HG03095 (cell line): ENCODE data around the gene DPP4.
"Not testable (repeated sequence)": the region's sequence is repeated elsewhere in the genome, so short reads cannot be mapped to it uniquely, and the experiment has no call there.

Experiments
- ATAC-seq: cut with Tn5 transposase; IDR thresholded peaks from one replicate; pipeline ENCODE4 v1.9.1; 2021; ENCODE audit warnings: moderate library complexity; ENCODE audit not compliant: unreplicated experiment

The DPP4 gene

DNA sequence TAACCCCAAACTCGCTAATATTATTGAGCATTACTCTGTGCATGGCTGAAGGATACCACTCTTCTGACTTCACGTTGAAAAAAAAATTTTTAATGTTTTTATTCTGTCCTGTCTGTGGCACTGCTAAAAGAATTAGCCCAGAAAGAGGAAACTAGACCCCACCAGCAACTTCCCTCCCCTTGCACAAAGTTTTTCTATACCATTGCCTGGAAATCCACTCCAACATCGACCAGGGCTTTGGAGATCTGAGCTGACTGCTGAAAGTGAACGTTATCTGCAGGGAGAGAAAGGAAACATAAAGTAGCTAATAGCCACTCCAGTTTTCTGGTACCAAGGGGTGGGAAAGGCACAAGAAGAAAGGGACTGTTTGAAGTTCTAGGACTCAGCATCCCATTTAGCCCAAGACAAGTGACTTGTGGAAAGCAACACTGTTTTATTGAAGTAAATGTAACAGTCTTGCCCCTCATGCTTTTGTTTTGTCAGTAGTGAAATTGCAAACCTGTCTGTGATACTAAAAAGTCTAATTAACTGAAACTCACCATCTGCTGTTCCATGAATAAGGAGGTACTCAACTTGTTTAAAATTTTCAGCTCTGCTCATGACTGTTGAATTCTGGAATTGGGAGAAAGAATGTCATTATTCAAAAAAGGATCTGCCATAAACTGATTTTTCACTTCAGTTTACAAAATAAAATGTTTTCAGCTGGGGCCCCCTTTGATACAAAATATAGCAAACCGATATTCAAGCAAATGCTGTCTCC is 79.1 kb downstream of the DPP4 start:
- no peak for ATAC-seq

DNA sequence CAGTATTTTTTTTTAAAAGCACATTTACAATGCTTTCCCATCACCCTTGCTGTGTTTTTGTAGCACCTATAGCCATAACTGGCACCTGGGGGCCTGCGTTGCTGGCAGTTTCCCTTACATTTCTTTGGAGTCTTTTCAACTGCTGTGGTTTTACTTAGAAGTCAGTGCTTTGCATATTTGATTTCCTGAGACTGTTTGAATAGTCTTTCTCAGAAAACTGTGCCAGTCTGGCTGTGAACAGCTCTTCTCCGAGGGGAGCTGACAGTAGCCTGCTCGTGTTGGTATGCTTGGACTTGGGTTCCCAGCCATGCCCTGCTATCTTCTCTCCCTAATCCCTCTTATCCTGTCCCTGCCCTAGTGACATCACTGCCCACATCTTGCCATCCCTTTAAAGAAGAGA is 81.5 kb downstream of the DPP4 start:
- no peak for ATAC-seq

DNA sequence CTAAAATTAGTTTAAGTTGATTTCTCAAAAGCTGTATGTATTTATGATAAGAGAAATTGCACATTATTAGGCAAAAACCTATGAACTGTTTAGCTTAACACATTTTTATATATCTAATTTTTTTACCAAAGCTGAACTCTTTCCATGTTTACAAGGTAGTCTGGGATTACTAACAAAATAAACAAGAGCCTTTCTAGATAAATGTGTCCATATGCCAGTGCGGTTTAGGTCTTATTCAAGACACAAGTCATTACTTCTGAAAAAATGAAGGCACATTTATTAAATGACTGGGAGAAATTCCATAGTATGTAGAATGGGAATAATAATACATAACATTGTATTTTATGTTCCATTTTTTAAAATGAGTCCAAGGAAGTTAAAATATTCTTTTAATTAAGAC is 82.0 kb downstream of the DPP4 start:
- ATAC-seq = no peak

DNA sequence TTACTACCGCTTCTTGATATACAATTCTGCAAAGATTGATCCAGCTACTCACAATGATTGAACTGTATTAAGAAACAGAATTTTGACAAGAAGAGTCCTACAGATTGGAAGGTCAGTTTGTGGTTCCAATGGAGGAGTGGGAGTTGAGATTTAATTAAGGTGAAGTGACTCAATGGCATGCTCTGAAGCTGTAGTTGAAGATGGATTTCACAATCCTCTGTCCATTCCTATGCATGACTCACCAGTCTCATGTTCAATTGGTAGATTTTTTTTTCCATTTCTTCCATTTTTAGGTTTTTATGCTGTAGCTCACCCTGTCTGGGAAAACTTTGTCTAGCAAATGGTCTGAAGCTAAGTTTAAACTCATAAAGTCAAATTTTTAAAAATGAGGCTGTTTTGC is 83.3 kb downstream of the DPP4 start:
- ATAC-seq = no peak

DNA sequence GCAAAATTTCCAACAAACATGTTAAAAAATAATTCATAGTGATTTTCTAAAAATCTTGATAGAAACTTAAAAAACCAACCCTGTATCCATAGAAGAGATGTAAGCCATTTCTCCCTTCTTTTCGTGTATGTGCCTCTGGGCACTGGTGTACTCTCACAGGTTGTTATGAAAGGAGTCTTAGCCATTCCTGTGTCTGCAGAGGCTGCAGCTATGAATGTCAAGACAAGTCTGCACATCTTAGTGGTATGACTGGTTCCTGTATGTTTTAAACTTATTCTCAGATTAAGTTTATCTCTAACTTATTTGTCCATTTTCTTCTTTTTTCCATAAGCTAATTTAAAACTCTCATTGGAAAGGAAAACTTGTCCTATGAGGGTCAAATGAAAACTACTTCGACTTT is 84.0 kb downstream of the DPP4 start:
- no peak for ATAC-seq

DNA sequence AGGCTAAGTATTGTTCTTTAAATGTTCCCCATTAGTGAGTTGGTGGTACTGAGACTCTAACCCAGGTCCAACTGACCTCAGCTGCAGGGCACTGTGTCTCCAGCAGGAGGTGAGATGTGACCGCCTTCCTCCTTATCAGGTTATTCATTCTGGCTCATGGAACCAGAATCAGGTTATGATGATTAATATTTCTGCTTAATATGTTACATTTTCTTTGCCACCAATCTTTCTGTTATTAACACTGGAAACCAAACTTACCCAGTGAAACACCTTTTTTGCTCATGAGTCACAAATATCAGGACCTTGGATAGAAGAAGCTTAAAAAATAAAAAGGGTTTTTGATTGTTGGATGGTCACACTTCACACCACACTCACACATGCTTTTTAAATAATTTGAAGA is 85.4 kb downstream of the DPP4 start:
- ATAC-seq = no peak

DNA sequence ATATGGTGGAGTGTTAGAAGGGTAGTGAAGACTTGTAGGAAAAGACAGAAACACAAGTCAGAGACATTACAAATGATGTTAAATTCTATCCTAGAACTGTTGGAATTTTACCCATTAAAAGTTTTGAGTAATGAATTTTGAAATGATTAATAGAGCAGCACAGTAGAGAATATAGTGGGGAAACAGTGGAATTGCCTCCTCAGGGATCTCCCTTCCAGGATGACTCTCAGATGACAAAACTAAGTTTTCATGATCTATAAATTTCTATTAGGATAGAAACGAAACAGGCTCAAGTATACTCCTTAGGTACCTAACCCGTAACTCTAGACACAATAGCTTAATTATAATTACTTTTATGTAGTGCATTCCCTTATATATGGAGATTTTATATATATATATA is 86.7 kb downstream of the DPP4 start:
- ATAC-seq = no peak

DNA sequence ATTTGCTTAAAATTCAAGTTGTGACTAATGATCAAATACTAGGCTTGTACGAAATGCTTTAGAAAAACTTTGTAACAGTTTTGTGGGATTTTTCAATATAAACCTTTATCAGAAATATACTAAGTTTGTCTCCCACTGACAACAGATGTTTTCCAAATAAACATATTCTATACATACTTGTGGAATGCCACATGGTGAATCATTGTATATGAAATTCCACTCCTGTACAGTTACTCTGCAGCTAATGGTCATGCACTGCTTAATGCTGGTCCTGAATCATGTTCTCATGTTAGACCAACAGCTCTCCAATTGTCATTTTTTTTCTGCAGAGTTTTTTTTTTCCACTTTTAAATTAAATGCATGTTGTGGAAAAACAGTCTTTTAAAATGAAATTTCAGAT is 90.1 kb downstream of the DPP4 start:
- ATAC-seq = no peak

DNA sequence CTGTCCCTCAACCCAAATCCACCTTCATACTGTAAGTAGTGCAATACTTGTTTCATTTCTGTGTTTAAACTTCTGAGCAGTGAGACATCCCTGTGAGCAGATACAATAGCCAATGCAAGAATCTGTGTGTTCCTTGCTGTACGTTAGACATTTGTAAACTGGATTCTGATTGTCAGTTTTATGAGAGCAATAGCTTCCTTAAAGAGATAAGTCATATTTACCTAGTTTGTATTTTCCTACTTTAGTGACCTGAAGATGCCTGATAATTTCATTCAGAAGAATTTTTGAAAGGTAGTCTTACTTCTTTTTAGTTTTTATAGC is 90.7 kb downstream of the DPP4 start:
- no peak for ATAC-seq

DNA sequence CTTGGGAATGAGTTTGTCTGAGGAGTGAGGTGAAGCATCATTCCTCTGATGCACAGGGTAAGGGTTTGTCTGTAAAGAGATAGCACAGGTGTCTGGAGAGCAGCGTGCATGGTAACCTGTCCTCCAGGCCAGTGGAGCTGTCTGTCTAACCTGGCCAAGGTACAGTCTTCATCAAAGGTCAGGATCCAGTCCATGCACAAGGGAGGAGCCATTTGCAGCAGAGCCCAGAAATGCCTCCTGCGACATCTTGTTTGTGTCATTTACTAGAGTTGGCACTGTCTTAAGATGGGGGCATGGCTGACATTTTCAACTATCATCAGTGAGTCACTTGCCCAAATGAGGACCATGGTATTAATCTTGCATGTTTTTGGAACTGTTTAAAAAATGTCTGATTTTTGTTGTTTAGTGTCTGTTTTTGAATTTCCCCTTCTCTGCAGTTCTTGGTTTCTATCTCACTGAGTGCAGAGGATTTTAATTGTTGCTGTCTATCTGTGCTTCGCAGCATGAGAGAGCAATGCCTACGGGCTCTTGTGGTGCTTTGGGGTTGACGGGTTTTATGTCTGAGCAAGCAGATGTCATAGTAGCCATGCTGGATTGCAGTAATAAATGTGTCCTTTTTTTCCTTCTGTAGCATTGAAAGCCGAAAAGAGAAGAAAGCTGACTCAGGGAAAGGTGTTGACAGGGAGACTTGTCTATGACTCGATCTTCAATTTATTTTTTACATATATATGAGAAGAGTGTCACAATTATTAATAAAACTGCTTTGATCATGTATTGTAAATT is 91.3 kb downstream of the DPP4 start:
- ATAC-seq = no peak

DNA sequence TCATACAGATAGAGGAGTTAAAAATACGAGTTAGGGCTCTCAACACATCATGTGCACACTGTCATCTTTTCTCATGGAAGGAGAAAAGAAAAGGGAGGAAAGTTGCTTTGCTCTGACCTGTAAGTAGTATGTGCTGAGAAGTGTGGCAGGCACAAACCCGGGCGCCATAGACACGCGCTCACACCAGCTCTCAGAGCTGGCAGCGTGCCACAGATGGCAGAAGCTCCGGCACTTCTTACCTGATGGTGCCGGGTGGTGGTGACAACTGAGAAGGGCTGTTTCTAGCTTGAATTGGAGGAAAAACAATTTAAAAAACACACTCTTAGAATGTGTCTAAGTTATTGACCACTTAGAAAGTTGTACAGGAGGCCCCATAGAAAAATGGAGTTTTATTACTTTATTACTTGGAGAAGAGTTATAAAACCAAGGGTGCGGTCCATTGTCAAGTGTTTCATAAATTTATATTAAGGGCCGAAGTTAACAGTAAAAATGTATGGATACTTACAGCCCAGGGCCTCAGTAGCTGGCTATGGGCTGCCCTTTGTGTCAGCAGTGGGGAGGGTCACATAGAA is 92.2 kb downstream of the DPP4 start:
- no peak for ATAC-seq

DNA sequence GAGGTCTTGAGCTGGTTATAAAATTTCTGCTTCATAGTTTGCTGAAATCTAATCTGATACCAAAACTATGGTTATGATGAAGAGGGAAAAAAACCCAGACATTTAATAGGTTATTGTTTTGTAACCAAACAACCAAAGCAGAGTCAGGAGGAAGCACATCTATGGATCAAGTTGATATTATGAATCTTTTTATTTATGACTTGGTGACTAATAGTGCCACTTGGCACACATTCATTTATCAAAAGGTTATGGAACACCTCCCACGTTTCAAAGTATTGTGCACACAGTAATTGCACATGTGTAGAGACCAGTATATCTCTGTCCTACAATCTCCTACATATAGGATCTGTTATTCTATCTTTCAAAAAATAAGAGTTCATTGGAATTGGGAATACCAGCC is 93.0 kb downstream of the DPP4 start:
- no peak for ATAC-seq

DNA sequence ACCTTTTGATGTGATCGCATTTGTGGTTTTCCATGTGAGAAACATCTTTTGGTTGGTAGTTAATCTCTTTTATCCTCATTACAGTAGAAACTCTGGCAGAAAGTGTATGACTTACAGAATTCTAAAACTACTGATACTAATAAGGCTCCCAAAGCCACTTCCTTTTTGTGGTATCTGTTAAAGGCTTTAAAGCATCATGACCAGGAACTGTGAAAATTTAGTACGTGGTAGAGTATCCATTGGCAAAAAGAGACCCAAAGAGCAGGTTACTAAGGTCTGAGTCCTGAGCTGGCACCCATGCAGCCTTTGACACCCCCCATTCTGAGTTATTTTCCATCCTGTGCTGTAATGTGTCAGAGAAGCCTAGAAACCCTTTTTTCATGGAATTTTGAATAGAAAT is 94.5 kb downstream of the DPP4 start:
- no peak for ATAC-seq

DNA sequence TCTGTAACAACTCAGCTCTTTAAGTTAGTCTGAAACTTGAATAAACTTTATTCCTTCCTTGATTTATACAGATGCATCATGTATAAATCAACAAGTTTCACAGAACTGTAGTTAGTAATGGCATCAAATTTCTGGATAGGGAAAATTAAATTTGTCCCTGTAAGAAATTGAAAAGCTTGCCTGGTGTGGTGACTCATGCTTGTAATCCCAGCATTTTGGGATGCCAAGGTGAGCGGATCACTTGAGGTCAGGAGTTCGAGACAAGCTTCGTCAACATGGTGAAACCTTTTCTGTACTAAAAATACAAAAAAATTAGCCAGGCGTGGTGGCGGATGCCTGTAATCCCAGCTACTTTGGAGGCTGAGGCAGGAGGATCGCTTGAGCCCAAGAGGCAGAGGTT is 96.1 kb downstream of the DPP4 start:
- not testable (repeated sequence) for ATAC-seq

DNA sequence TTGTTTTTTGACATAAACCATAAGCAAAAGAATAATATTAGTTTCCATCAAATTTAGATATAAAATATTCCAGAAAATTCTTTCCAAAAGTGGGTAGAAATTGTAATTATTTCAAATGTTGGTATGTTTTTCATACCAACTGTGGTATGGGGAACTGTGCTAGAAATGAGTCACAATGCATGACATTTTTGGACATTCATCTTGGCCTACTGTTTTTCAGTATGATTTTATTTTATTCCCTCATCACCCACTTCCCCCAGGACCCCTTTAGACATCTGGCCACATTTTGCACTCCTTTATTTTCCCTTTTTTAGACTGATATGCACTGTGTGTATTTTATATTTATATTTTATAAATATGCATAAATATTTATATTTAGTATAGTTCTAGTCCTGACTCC is 97.1 kb downstream of the DPP4 start:
- no peak for ATAC-seq

DNA sequence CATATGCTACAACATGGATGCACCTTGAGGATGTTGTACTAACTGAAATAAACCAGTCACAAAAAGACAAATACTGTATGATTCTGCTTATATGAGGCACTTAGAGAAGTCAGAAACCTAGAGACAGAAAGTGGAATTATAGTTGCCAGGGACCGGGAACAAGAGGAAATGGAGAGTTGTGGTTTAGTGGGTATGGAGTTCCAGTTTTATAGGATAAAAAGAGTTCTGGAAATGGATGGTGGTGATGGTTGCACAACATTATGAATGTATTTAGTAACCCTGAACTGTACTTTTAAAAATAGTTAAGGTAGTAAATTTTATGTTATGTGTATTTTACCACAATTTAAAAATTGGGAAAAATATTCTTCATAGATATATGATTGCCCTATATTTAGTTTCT is 97.7 kb downstream of the DPP4 start:
- ATAC-seq = no peak

DNA sequence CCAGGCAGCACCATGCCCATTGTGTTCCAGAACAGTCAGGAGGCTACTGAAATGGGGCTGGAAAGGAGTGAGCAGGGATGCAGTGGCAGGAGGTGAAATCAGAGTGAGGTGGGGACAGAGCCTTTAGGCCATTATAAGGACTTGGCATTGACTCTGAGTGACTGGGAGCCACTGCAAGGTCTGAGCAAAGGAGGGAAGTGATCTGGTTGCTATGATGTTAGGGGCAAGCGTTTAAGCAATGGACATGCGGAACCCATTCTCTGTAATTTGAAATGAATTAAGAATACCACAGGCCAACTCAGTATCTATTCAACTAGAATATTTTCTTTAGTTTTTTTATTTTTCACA is 98.2 kb downstream of the DPP4 start:
- no peak for ATAC-seq

DNA sequence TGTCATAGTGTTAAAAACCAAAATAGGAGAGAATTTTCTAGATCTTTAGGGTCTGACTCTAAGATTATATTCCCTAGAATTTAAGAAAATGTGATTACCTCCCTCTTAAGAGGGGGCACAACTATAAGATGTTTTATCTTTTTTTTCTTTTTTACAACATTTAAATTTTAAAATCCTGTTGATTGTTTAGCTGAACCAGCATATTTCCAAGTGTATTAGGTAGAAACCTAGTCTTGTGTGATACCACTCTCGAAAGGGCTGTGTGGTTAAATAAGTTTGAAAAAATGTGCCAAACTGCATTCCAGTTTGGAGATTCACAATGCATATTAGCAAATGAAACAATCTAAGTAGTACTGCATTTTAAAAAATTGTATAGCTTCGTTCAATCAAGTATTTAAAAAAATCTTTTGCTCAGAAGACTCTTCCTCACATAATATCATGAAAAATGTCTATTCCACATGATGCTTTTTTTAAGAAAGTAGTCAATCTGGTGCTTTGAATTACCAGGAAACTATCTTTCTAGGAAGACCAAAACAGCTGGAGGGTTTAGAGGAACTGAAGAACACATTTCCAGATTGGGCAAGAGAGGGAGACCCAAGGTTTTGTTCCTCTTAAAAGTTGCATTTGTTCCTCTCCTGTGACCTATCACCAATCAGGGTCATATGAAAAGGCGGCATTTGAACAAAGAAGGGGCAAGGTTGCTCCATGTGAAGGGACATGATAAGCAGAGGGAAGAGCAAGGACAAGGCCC is 98.8 kb downstream of the DPP4 start:
- no peak for ATAC-seq

DNA sequence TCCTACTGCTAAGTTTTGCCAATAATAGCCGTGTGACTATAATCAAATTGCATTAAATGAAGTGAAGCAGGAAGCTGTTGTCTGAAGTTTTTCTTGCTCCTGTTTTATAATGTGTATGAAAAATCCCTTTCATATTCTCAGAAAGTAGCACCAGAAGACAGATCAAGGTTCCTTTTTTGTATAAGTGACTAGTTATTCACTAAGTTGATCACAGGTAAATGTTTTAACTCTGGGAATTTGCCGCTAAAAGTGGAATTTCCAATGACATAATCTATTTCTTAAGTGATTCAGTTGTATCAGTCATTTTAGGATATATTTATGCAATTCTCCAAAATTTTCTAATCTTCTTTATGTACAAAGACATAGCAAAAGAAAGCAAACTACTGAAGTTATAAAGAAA is 99.6 kb downstream of the DPP4 start:
- no peak for ATAC-seq

DNA sequence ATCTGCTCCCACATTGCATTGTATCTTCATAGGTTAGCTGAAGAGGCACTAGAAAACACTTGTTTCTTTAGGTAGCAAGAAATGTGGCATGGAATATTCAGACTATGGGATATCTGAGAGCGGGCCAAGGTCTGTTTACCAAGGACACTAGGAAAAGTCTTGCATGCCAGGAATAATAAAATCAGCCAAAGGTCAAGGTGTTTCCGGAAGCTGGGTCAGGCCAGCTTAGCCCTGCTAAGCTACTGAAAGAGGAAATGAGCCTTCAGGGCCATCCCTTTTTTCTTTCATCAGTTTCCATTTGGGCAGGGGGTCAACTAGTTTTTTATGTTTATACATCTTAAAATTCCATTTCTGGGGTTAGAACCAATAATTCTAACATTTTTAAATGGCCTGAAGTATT is 101.1 kb downstream of the DPP4 start:
- ATAC-seq = no peak

DNA sequence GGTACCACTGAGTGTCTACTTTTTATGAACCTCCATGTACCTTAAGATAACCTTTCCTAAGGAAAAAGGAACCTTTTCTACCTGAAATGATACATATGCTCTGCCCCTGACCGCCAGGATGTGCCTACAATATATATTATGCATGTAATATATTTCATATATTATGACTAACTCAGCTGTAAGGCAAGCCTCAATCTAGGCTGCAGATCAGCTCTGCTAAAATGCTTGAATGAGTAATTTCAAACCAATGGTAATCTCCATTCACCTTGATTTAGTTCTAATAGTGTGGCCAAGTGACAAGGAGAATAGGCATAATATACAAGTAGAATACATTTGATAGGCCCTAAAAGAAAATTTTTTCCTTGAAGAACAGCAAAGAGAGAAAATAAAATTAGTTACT is 101.8 kb downstream of the DPP4 start:
- no peak for ATAC-seq

DNA sequence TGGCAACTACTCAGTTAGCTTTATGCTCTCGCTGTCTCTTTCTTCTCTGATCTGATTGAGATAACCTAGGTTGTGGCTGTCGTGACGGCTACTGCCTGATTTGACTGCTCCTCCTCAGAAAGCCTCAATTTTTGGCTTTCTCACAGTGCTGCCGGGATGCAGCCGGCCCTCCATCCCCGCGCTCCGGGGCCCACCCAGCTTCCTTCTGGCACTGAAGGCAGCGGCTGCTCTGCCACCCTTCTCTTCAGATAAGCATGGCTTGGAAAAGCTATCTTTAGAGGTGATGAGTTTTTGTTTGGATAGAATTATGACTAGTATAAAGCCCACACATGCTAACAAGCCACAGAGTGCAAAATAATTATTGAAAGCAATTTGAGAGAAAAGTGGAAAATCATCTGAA is 102.5 kb downstream of the DPP4 start:
- no peak for ATAC-seq
